Neuron (in vitro differentiated cells): ENCODE data around the gene GZMH.
"Not testable (repeated sequence)": the region's sequence is repeated elsewhere in the genome, so short reads cannot be mapped to it uniquely, and the experiment has no call there.

Experiments
- H2AFZ ChIP-seq: one replicate; pipeline ENCODE4 v1.6.1; 2013; ENCODE audit warnings: low read depth, mild to moderate bottlenecking, inconsistent platforms, low read length, moderate library complexity
- H3K27me3 ChIP-seq: one replicate; pipeline ENCODE4 v1.6.1; 2013; ENCODE audit warnings: low read length; ENCODE audit not compliant: insufficient read depth
- H3K36me3 ChIP-seq: one replicate; pipeline ENCODE4 v1.6.1; 2013; ENCODE audit warnings: low read length; ENCODE audit not compliant: insufficient read depth
- H3K4me1 ChIP-seq: one replicate; pipeline ENCODE4 v1.6.1; 2013; ENCODE audit warnings: low read length; ENCODE audit not compliant: insufficient read depth
- H3K4me3 ChIP-seq: 2 replicates; pipeline ENCODE4 v1.5.1; 2013; ENCODE audit warnings: mild to moderate bottlenecking, low read length, moderate library complexity
- H3K9me3 ChIP-seq: one replicate; pipeline ENCODE4 v1.6.1; 2013; ENCODE audit warnings: low read length

GZMH gene

GRCh38 chr14:24613747-24614146, 4.3 kb upstream of the GZMH start:
- H3K9me3 ChIP-seq, result no peaks in the 10 kb centered on the region
- no peak overlapping the region for H3K4me3 ChIP-seq
- H3K27me3 ChIP-seq, result no peaks in the 10 kb centered on the region
- no peaks in the 10 kb centered on the region for H3K36me3 ChIP-seq
- H3K4me1 ChIP-seq, result no peaks in the 10 kb centered on the region
- H2AFZ ChIP-seq, result no peak overlapping the region

- Histone ChIP-seq H3K9me3 (no peaks in the 10 kb centered on the region), H2AFZ (no peak overlapping the region), H3K27me3 (no peaks in the 10 kb centered on the region), H3K4me3 (no peak overlapping the region), H3K4me1 (no peaks in the 10 kb centered on the region), H3K36me3 (no peaks in the 10 kb centered on the region)
Measured at GRCh38 chr14:24613241-24613640, 3.8 kb upstream of the GZMH start.

- no peak overlapping the region for H3K4me3 ChIP-seq
- H3K36me3 ChIP-seq, result no peaks in the 10 kb centered on the region
- no peaks in the 10 kb centered on the region for H3K27me3 ChIP-seq
- H2AFZ ChIP-seq, result no peak overlapping the region
- no peaks in the 10 kb centered on the region for H3K9me3 ChIP-seq
- H3K4me1 ChIP-seq, result no peaks in the 10 kb centered on the region
Measured at GRCh38 chr14:24612196-24612595, 2.7 kb upstream of the GZMH start.

- no peaks in the 10 kb centered on the region for H3K4me1 ChIP-seq
- no peaks in the 10 kb centered on the region for H3K9me3 ChIP-seq
- no peak overlapping the region for H2AFZ ChIP-seq
- H3K27me3 ChIP-seq, result no peaks in the 10 kb centered on the region
- H3K36me3 ChIP-seq, result no peaks in the 10 kb centered on the region
- no peak overlapping the region for H3K4me3 ChIP-seq
Measured at GRCh38 chr14:24607635-24608514, 1.6 kb downstream of the GZMH start.

- Histone ChIP-seq H3K36me3 (no peaks in the 10 kb centered on the region), H3K4me1 (no peaks in the 10 kb centered on the region), H3K9me3 (no peaks in the 10 kb centered on the region), H3K27me3 (no peaks in the 10 kb centered on the region), H3K4me3 (no peak overlapping the region), H2AFZ (no peak overlapping the region)
Measured at GRCh38 chr14:24607081-24607480, 2.4 kb downstream of the GZMH start.

- H3K4me3 ChIP-seq, result no peak overlapping the region
Measured at GRCh38 chr14:24606297-24606696, 3.2 kb downstream of the GZMH start.

GRCh38 chr14:24605435-24606190, 3.9 kb downstream of the GZMH start:
- no peak overlapping the region for H2AFZ ChIP-seq
- H3K4me3 ChIP-seq, result no peak overlapping the region
- no peaks in the 10 kb centered on the region for H3K27me3 ChIP-seq
- H3K9me3 ChIP-seq, result no peaks in the 10 kb centered on the region
- H3K4me1 ChIP-seq, result no peaks in the 10 kb centered on the region
- no peaks in the 10 kb centered on the region for H3K36me3 ChIP-seq

More at GRCh38 chr14:24606297-24606696, 3.2 kb downstream of the GZMH start:
- Histone ChIP-seq H2AFZ (no peak overlapping the region), H3K4me1 (no peaks in the 10 kb centered on the region), H3K36me3 (no peaks in the 10 kb centered on the region), H3K27me3 (no peaks in the 10 kb centered on the region), H3K9me3 (no peaks in the 10 kb centered on the region)

GRCh38 chr14:24597403-24597802, 12.1 kb downstream of the GZMH start:
- H3K27me3 ChIP-seq, result no peaks in the 10 kb centered on the region
- H3K4me1 ChIP-seq, result no peaks in the 10 kb centered on the region
- H2AFZ ChIP-seq, result no peak overlapping the region
- no peaks in the 10 kb centered on the region for H3K36me3 ChIP-seq
- no peaks in the 10 kb centered on the region for H3K9me3 ChIP-seq
- H3K4me3 ChIP-seq, result no peak overlapping the region

GRCh38 chr14:24595073-24595808, 14.2 kb downstream of the GZMH start:
- Histone ChIP-seq H3K36me3 (no peaks in the 10 kb centered on the region), H3K4me3 (no peak overlapping the region), H2AFZ (no peak overlapping the region), H3K4me1 (no peaks in the 10 kb centered on the region), H3K9me3 (no peaks in the 10 kb centered on the region), H3K27me3 (no peaks in the 10 kb centered on the region)

GRCh38 chr14:24591004-24591403, 18.5 kb downstream of the GZMH start:
- not testable (repeated sequence) for H3K9me3 ChIP-seq, H3K27me3 ChIP-seq, H3K4me3 ChIP-seq, H3K36me3 ChIP-seq, H2AFZ ChIP-seq, H3K4me1 ChIP-seq

- not testable (repeated sequence) for H3K27me3 ChIP-seq, H3K4me3 ChIP-seq, H2AFZ ChIP-seq, H3K9me3 ChIP-seq, H3K36me3 ChIP-seq, H3K4me1 ChIP-seq
Measured at GRCh38 chr14:24584402-24584801, 25.1 kb downstream of the GZMH start.

GRCh38 chr14:24578558-24578957, 30.9 kb downstream of the GZMH start:
- H2AFZ ChIP-seq, result no peak overlapping the region
- H3K27me3 ChIP-seq, result peaks cover 7% of the 10 kb centered on the region
- H3K36me3 ChIP-seq, result no peaks in the 10 kb centered on the region
- H3K4me3 ChIP-seq, result no peak overlapping the region
- H3K4me1 ChIP-seq, result no peaks in the 10 kb centered on the region
- H3K9me3 ChIP-seq, result no peaks in the 10 kb centered on the region

GRCh38 chr14:24576771-24577170, 32.7 kb downstream of the GZMH start:
- Histone ChIP-seq H3K4me3 (no peak overlapping the region), H3K36me3 (no peaks in the 10 kb centered on the region), H3K9me3 (no peaks in the 10 kb centered on the region), H3K4me1 (no peaks in the 10 kb centered on the region), H3K27me3 (peaks cover 9% of the 10 kb centered on the region), H2AFZ (no peak overlapping the region)
